ENCODE measurements around the gene RBBP9. TPM values are rescaled to one million over a fixed set of nuclear protein-coding genes. Genes with fewer than 3 reads are reported as not detected.

RBBP9 gene
- total RNA-seq (2022) (6.8 and 7.3 TPM in 2 replicates), Bru-seq, nascent RNA (percentile 42 among the genes with signal in this experiment), BruChase-seq, experiment 1, labeled RNA remaining after a 6-hour chase (percentile 65 among the genes with signal in this experiment), BruChase-seq, experiment 2, labeled RNA remaining after a 2-hour chase (percentile 56 among the genes with signal in this experiment)
- long read RNA-seq, partial matches to known transcripts: 1 of 3 reads
- long read RNA-seq, other reads (novel, unspliced or antisense): 1 of 3 reads

- BruUV-seq (replicated peaks): TSS peak; percentile 34
- Mint-ChIP-seq H3K36me3 (ENCODE audit: insufficient read depth, unreplicated experiment) (peaks cover 6% of the 10 kb centered on the region), H3K4me1 (ENCODE audit: insufficient read depth, unreplicated experiment) (no peaks in the 10 kb centered on the region), H3K4me3 (ENCODE audit: unreplicated experiment) (peak within 1 kb of the TSS; percentile 91), H3K9me3 (ENCODE audit: unreplicated experiment) (no peaks in the 10 kb centered on the region), H3K27me3 (ENCODE audit: insufficient read depth, unreplicated experiment) (no peaks in the 10 kb centered on the region), H3K27ac (ENCODE audit: low read depth, unreplicated experiment) (peak within 1 kb of the TSS; percentile 87)
- no peak for TF ChIP-seq CTCF (IDR thresholded peaks at IDR 0.05; ENCODE audit: unreplicated experiment)
- intact Hi-C loops (cut with micrococcal nuclease): loop anchor here (1.0 kb wide), 1 partner anchor 30 kb away; the partner anchor contains the start of genes DZANK1 and POLR3F
- ChIA-PET POLR2A (interaction anchor here (0.6 to 4.8 kb wide), 23 partner anchors 10 to 1479 kb away, joined by 3 to 283 read pairs (median 4); partner anchors contain the start of genes DZANK1, MGME1, POLR3F and SEC23B), CTCF (interaction anchor here (0.6 to 4.5 kb wide), 11 partner anchors 10 to 812 kb away, joined by 3 to 37 read pairs (median 3); partner anchors contain the start of genes DZANK1, POLR3F and SEC23B)
- peak; percentile 83 for DNase-seq (ENCODE audit: unreplicated experiment)
Observed at GRCh38 chr20:18496740-18497592, at the start of gene RBBP9. Gene RBBP9 (minus strand): TSS chr20:18497225. CDS start chr20:18497167, 58 bp downstream.

- Mint-ChIP-seq H3K27ac (ENCODE audit: low read depth, unreplicated experiment) (peak overlapping the region; percentile 36), H3K36me3 (ENCODE audit: insufficient read depth, unreplicated experiment) (peaks cover 91% of the 10 kb centered on the region), H3K9me3 (ENCODE audit: unreplicated experiment) (no peaks in the 10 kb centered on the region), H3K4me1 (ENCODE audit: insufficient read depth, unreplicated experiment) (peaks cover 7% of the 10 kb centered on the region), H3K4me3 (ENCODE audit: unreplicated experiment) (no peak overlapping the region), H3K27me3 (ENCODE audit: insufficient read depth, unreplicated experiment) (no peaks in the 10 kb centered on the region)
- intact Hi-C loops (cut with micrococcal nuclease): no loop called here
- POLR2A ChIA-PET: interaction anchor here (0.8 to 0.9 kb wide), 2 partner anchors 9 to 10 kb away, joined by 3 read pairs; no protein-coding TSS in a partner anchor
- CTCF ChIA-PET: no interaction called here
- BruUV-seq (replicated peaks): no TSS peak
- DNase-seq (ENCODE audit: unreplicated experiment): no peak
- TF ChIP-seq CTCF (IDR thresholded peaks at IDR 0.05; ENCODE audit: unreplicated experiment): no peak
Observed at GRCh38 chr20:18545566-18545965, 48.5 kb upstream of the RBBP9 start.

GRCh38 chr20:18543932-18544331 is 46.9 kb upstream of the RBBP9 start:
- intact Hi-C loops (cut with micrococcal nuclease): no loop called here
- H3K27ac Mint-ChIP-seq (ENCODE audit: low read depth, unreplicated experiment): no peak overlapping the region

More at GRCh38 chr20:18543932-18544331, 46.9 kb upstream of the RBBP9 start:
- TF ChIP-seq CTCF (IDR thresholded peaks at IDR 0.05; ENCODE audit: unreplicated experiment): no peak
- Mint-ChIP-seq H3K27me3 (ENCODE audit: insufficient read depth, unreplicated experiment) (no peaks in the 10 kb centered on the region), H3K4me3 (ENCODE audit: unreplicated experiment) (no peak overlapping the region), H3K9me3 (ENCODE audit: unreplicated experiment) (no peaks in the 10 kb centered on the region), H3K36me3 (ENCODE audit: insufficient read depth, unreplicated experiment) (peaks cover 94% of the 10 kb centered on the region), H3K4me1 (ENCODE audit: insufficient read depth, unreplicated experiment) (peaks cover 7% of the 10 kb centered on the region)
- BruUV-seq (replicated peaks): no TSS peak
- ChIA-PET CTCF (interaction anchor here (0.7 to 0.8 kb wide), 3 partner anchors 9 to 128 kb away, joined by 3 to 5 read pairs (median 3); no protein-coding TSS in a partner anchor), POLR2A (interaction anchor here (0.9 kb wide), 1 partner anchor 9 kb away, joined by 3 read pairs; no protein-coding TSS in a partner anchor)
- DNase-seq (ENCODE audit: unreplicated experiment): no peak
